Astrocyte of the hippocampus (primary cell): ENCODE results near the gene WDFY4.

Experiments
- DNase-seq: peaks from one replicate; pipeline ENCODE4 v3.0.0; 2011; ENCODE audit warnings: low read depth, low spot score

Gene WDFY4

GRCh38 chr10:49023071-49023470 lies 338.4 kb downstream of the WDFY4 start:
- no peak for DNase-seq

GRCh38 chr10:49023752-49024151 lies 339.1 kb downstream of the WDFY4 start:
- DNase-seq, result no peak

GRCh38 chr10:49024484-49024883 lies 339.8 kb downstream of the WDFY4 start:
- DNase-seq, result no peak

DNA sequence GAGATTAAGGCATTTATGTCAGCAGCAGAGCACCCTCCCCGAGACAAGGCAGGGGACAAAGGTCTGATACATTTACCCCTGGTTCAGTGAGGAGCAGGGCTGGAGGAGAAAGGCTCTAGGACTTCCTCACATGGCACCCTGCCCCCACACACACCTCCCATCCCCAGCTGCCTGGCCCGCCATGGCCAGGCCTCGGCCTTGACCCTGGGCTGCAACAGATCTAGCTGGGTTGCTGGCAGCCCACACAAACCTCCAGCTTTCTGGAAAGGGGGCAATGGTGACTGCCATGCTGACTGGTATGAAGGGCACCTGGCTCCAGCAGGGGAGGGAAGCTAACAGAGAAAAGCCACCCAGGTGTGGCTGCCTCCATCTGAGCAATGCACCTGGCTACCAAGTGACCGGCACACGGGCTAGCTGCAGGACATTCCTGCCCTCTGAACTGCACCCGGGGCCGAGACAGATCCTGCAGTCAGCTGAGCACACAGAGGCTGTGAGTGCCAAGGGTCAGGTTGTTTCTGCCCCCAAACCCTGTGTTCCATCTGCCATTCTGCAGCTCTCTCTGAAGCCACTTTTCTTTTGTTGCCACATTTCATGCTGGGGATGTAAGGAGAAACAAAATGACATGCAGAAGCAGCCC lies 340.8 kb downstream of the WDFY4 start:
- DNase-seq, result no peak

DNA sequence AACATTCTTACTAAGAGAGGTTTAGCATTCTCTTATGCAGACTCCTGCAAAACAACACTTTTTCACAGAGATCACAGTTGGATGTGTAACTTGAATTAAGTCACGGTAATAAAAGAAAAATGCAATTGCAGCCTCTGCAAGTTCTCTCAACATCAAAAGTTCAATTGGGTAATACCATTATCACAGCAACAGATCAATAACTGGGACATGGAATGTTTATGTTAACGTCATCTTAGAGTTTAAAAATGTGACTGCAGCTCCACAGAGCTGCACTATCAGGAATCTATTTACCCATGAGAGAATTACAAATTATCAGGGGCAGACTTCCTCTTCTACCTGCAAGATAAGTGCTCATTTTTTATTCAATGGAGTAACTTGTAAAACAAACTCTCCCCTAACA lies 344.0 kb downstream of the WDFY4 start:
- no peak for DNase-seq

DNA sequence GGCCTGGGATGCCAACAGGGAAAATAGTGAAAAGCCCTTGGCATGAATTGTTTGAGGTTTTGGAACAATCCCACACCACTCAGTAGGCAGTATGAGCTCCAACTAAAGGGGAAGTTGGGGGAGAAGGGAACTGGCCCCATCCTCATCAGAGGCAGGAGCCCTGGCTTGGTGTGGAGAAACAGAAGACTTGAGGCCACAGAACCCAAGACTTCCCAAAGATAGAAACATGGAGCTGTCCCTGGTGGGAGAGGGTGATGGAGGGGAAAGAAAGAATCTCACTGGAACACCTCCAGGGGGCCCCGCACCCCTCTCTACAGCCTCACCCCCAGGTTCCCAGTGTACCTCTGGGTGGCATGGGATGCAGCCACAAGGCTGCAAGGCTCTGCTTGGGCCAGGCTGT lies 345.0 kb downstream of the WDFY4 start:
- DNase-seq, result no peak
